Stomach (tissue), 4 donors: ENCODE results near the gene KCNK1.

Source experiments
- EP300 ChIP-seq: sonication (generic); formaldehyde crosslinking; IDR thresholded peaks from one replicate; pipeline ENCODE4 v1.6.1; 2017; ENCODE audit warnings: antibody characterized with exemption
- TF ChIP-seq, protein P1 (sequence below), 7 experiments: fragments of 450-650 bp in 4 of 7; fragments of 200-600 bp in 3 of 7; sonication (generic) in 3 of 7; IDR thresholded peaks; one replicate each; pipeline ENCODE4 v1.5.1; 2016 to 2019; ENCODE audit warnings: antibody characterized with exemption in 7 of 7, control low read depth in 2 of 7, mild to moderate bottlenecking in 1 of 7

DNA sequence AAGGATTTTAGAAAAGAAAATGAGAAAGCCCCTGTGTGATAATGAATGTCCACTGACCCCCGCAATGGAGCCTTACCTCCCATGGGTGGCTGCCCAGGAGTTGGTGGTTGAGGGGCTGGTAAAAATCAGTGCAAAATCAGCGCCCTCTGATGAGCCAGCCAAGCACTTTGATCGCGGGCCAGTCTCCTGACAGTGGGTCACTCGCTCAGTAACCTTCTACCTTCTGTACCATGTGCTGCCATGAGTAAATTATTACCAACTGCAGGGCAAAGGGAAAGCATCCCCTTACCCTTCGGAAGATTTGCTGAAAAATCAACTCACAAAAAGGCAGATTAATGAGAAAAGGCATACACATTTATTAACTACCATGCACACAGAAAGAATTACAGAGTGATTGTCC lies 58.8 kb downstream of the KCNK1 start:
- TF ChIP-seq, protein P1, sequence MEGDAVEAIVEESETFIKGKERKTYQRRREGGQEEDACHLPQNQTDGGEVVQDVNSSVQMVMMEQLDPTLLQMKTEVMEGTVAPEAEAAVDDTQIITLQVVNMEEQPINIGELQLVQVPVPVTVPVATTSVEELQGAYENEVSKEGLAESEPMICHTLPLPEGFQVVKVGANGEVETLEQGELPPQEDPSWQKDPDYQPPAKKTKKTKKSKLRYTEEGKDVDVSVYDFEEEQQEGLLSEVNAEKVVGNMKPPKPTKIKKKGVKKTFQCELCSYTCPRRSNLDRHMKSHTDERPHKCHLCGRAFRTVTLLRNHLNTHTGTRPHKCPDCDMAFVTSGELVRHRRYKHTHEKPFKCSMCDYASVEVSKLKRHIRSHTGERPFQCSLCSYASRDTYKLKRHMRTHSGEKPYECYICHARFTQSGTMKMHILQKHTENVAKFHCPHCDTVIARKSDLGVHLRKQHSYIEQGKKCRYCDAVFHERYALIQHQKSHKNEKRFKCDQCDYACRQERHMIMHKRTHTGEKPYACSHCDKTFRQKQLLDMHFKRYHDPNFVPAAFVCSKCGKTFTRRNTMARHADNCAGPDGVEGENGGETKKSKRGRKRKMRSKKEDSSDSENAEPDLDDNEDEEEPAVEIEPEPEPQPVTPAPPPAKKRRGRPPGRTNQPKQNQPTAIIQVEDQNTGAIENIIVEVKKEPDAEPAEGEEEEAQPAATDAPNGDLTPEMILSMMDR (IDR thresholded peaks at IDR 0.05): no peak
- TF ChIP-seq EP300: no peak
